Mesenchymal stem cell (in vitro differentiated cells and primary cell): ENCODE measurements around the gene RPS2.

Experiments used
- DNase-seq: peaks from one replicate; pipeline ENCODE4 v3.0.0-alpha.2; 2013
- H2AFZ ChIP-seq: one replicate; pipeline ENCODE4 v1.6.1; 2013; ENCODE audit warnings: low read depth, mild to moderate bottlenecking, control low read depth, inconsistent platforms, low read length, moderate library complexity
- H2AK5ac ChIP-seq: 2 replicates; pipeline ENCODE4 v1.6.1; 2013; ENCODE audit warnings: low read length, moderate library complexity, mild to moderate bottlenecking, inconsistent platforms; ENCODE audit not compliant: severe bottlenecking
- H2BK120ac ChIP-seq: one replicate; pipeline ENCODE4 v1.6.1; 2013; ENCODE audit warnings: low read depth, mild to moderate bottlenecking, inconsistent platforms, low read length, moderate library complexity
- H2BK12ac ChIP-seq, 2 experiments: one replicate each; pipeline ENCODE4 v1.6.1; 2013; ENCODE audit warnings: inconsistent platforms in 2 of 2, low read length in 2 of 2, mild to moderate bottlenecking in 2 of 2, moderate library complexity in 2 of 2, control low read depth in 1 of 2
- H2BK15ac ChIP-seq: one replicate; pipeline ENCODE4 v1.6.1; 2013; ENCODE audit warnings: mild to moderate bottlenecking, low read depth, inconsistent platforms; ENCODE audit not compliant: poor library complexity, severe bottlenecking
- H2BK5ac ChIP-seq: 2 replicates; pipeline ENCODE4 v1.6.1; 2013; ENCODE audit warnings: low read depth, mild to moderate bottlenecking, low read length, control low read depth, inconsistent platforms; ENCODE audit not compliant: poor library complexity, severe bottlenecking
- H3K14ac ChIP-seq, 2 experiments: one replicate each; pipeline ENCODE4 v1.6.1; 2013; ENCODE audit warnings: inconsistent platforms in 2 of 2, low read length in 2 of 2, control low read depth in 1 of 2, mild to moderate bottlenecking in 1 of 2, moderate library complexity in 1 of 2
- H3K18ac ChIP-seq, 2 experiments: one replicate each; pipeline ENCODE4 v1.6.1; 2013; ENCODE audit warnings: inconsistent platforms in 2 of 2, low read length in 2 of 2, control low read depth in 1 of 2, low read depth in 1 of 2, mild to moderate bottlenecking in 1 of 2
- H3K23ac ChIP-seq, 2 experiments: one replicate each; pipeline ENCODE4 v1.6.1; 2013; ENCODE audit warnings: inconsistent platforms in 2 of 2, low read length in 2 of 2, mild to moderate bottlenecking in 2 of 2, moderate library complexity in 2 of 2, control low read depth in 1 of 2
- H3K27ac ChIP-seq: 2 replicates; pipeline ENCODE4 v1.5.1; 2013; ENCODE audit warnings: mild to moderate bottlenecking, moderate library complexity, low read length, control low read depth, inconsistent platforms; ENCODE audit not compliant: poor library complexity, severe bottlenecking
- H3K27me3 ChIP-seq, 2 experiments: 2 replicates each; pipeline versions ENCODE4 v1.6.1 to v1.7.0; 2013; ENCODE audit warnings: low read length in 2 of 2, mild to moderate bottlenecking in 2 of 2, moderate library complexity in 2 of 2, control low read depth in 1 of 2, inconsistent platforms in 1 of 2; ENCODE audit not compliant: control insufficient read depth in 1 of 2, insufficient read depth in 1 of 2
- H3K36me3 ChIP-seq, 2 experiments: 2 replicates each; pipeline versions ENCODE4 v1.6.1 to v1.7.0; 2013; ENCODE audit warnings: low read length in 2 of 2, control low read depth in 1 of 2, inconsistent platforms in 1 of 2, low read depth in 1 of 2, mild to moderate bottlenecking in 1 of 2; ENCODE audit not compliant: insufficient read depth in 2 of 2, control insufficient read depth in 1 of 2
- H3K4ac ChIP-seq, 2 experiments: one replicate each; pipeline ENCODE4 v1.6.1; 2013; ENCODE audit warnings: inconsistent platforms in 2 of 2, low read length in 2 of 2, mild to moderate bottlenecking in 2 of 2, moderate library complexity in 2 of 2, control low read depth in 1 of 2, low read depth in 1 of 2
- H3K4me1 ChIP-seq: 2 replicates; pipeline ENCODE4 v1.6.1; 2013; ENCODE audit warnings: low read depth, low read length, control low read depth; ENCODE audit not compliant: control insufficient read depth, insufficient read depth
- H3K4me2 ChIP-seq: 2 replicates; pipeline ENCODE4 v1.6.1; 2013; ENCODE audit warnings: low read length, mild to moderate bottlenecking, inconsistent platforms; ENCODE audit not compliant: poor library complexity, severe bottlenecking
- H3K4me3 ChIP-seq, 2 experiments: 2 replicates each; pipeline versions ENCODE4 v1.5.1 to v1.7.0; 2013; ENCODE audit warnings: low read length in 2 of 2, mild to moderate bottlenecking in 2 of 2, control low read depth in 1 of 2, low read depth in 1 of 2; ENCODE audit not compliant: insufficient read depth in 1 of 2
- H3K79me1 ChIP-seq: replicated peaks from 2 replicates; pipeline ENCODE4 v1.6.1; 2013; ENCODE audit warnings: mild to moderate bottlenecking, control low read depth, low read length, inconsistent platforms; ENCODE audit not compliant: poor library complexity, severe bottlenecking
- H3K9ac ChIP-seq: 2 replicates; pipeline ENCODE4 v1.7.0; 2013; ENCODE audit warnings: mild to moderate bottlenecking, low read length, moderate library complexity
- H3K9me3 ChIP-seq: 2 replicates; pipeline ENCODE4 v1.7.0; 2013; ENCODE audit warnings: mild to moderate bottlenecking, low read length; ENCODE audit not compliant: control insufficient read depth
- H4K8ac ChIP-seq: one replicate; pipeline ENCODE4 v1.6.1; 2013; ENCODE audit warnings: inconsistent platforms, mild to moderate bottlenecking, low read length, moderate library complexity
- H4K91ac ChIP-seq: one replicate; pipeline ENCODE4 v1.6.1; 2013; ENCODE audit warnings: mild to moderate bottlenecking, low read length, inconsistent platforms
- WGBS: methylation state at CpG from one replicate; pipeline ENCODE4 v1.1.7; 2013; ENCODE audit warnings: mixed read lengths; 5-methylcytosine and 5-hydroxymethylcytosine counted together

RPS2 gene

DNA sequence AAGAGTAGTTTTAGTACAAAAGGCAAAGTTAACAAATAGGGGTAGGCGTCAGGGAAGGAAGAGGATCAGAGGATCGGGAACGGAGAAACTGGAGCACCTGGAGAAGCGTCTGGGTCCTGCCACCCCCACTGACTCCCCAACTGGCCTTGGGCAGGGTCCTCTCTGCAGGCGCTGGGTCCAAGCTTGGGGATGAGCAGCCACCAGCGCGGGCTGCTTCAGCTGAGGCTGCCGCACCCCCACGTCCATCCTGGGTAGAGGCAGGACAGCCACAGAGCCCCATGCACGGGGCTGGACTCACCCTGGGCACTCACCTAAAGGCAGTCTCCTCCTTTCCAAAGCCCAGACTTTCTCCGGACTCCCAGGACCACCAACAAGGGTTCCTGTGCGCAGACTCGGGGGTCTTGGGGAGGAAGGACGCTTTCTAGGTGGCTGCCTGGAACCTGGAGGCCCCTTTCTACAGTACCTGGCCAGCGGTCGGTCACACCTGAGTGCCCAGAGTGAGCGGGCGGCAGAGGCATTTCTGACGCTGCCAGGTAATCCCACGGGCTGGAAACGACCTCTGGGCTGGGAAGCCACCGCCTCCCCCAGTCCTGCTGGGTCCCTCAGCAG, 47.5 kb downstream of the RPS2 start:
- no peak overlapping the region for H3K23ac ChIP-seq
- H4K91ac ChIP-seq, result no peak overlapping the region
- no peak overlapping the region for H2AK5ac ChIP-seq
- no peak overlapping the region for H2BK120ac ChIP-seq
- WGBS, result 8% methylated on average over 22 of the region's 22 CpGs
- no peaks in the 10 kb centered on the region for H3K9me3 ChIP-seq
- H2BK12ac ChIP-seq, result no peak overlapping the region
- H3K36me3 ChIP-seq, result no peaks in the 10 kb centered on the region
- no peak overlapping the region for H3K14ac ChIP-seq
- no peak overlapping the region for H3K4me3 ChIP-seq
- H3K18ac ChIP-seq, result no peak overlapping the region
- H3K79me1 ChIP-seq, result no peaks in the 10 kb centered on the region
- H4K8ac ChIP-seq, result no peak overlapping the region
- H3K4me2 ChIP-seq, result no peak overlapping the region
- no peak overlapping the region for H3K27ac ChIP-seq
- no peak overlapping the region for H2AFZ ChIP-seq
- no peak overlapping the region for H3K4ac ChIP-seq
- DNase-seq, result no peak
- peaks cover 81 to 83% of the 10 kb centered on the region in 2 experiments for H3K27me3 ChIP-seq
- H3K4me1 ChIP-seq, result peaks cover 8% of the 10 kb centered on the region
- H2BK15ac ChIP-seq, result no peak overlapping the region
- H2BK5ac ChIP-seq, result no peak overlapping the region
- H3K9ac ChIP-seq, result no peak overlapping the region

GRCh38 chr16:1916640-1916990, 48.0 kb downstream of the RPS2 start:
- Histone ChIP-seq H3K27me3 (peaks cover 76 to 81% of the 10 kb centered on the region in 2 experiments), H4K91ac (no peak overlapping the region), H3K23ac (no peak overlapping the region), H4K8ac (no peak overlapping the region), H3K4me3 (no peak overlapping the region), H2BK5ac (no peak overlapping the region), H2AK5ac (no peak overlapping the region), H3K36me3 (peaks cover 0 to 3% of the 10 kb centered on the region in 2 experiments), H3K4me2 (no peak overlapping the region), H3K79me1 (no peaks in the 10 kb centered on the region), H2BK120ac (no peak overlapping the region), H2AFZ (no peak overlapping the region), H3K18ac (no peak overlapping the region), H3K9ac (no peak overlapping the region), H3K9me3 (no peaks in the 10 kb centered on the region), H3K27ac (no peak overlapping the region), H2BK15ac (no peak overlapping the region), H3K4ac (no peak overlapping the region), H3K4me1 (peaks cover 10% of the 10 kb centered on the region), H3K14ac (no peak overlapping the region), H2BK12ac (no peak overlapping the region)
- no peak for DNase-seq
- 11% methylated on average over 5 of the region's 5 CpGs for WGBS

- Histone ChIP-seq H4K91ac (no peak overlapping the region), H3K4me1 (peaks cover 14% of the 10 kb centered on the region), H2BK12ac (no peak overlapping the region), H2BK120ac (no peak overlapping the region), H3K4me3 (no peak overlapping the region), H3K4ac (no peak overlapping the region), H3K36me3 (peaks cover 0 to 5% of the 10 kb centered on the region in 2 experiments), H3K14ac (no peak overlapping the region), H3K18ac (no peak overlapping the region), H2AK5ac (no peak overlapping the region), H2BK15ac (no peak overlapping the region), H3K27ac (no peak overlapping the region), H2BK5ac (no peak overlapping the region), H3K9ac (no peak overlapping the region), H3K27me3 (peaks cover 70 to 75% of the 10 kb centered on the region in 2 experiments), H2AFZ (no peak overlapping the region), H4K8ac (no peak overlapping the region), H3K4me2 (no peak overlapping the region), H3K9me3 (no peaks in the 10 kb centered on the region), H3K79me1 (no peaks in the 10 kb centered on the region), H3K23ac (no peak overlapping the region)
- WGBS, result 74% methylated on average over 25 of the region's 25 CpGs
- DNase-seq, result no peak
These were observed 48.6 kb downstream of the RPS2 start for GRCh38 chr16:1915732-1916639.

DNA sequence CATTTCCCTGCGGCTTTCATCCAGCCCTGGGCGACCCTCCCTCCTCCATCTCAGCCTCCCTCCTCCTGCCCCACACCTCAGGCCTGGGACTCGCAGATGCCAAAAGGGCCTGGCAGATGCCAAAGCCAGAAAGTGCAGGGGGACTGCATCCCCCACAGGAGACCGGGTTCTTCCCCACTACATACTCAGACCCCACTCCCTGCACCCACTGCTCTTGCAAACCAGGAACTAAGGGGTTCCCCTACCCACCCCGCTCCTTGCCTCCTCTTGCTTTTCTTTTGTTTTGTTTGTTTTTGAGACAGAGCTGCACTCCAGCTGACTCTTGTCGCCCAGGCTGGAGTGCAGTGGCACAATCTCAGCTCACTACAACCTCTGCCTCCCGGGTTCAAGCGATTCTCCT, 49.6 kb downstream of the RPS2 start:
- no peak overlapping the region for H3K4ac ChIP-seq
- no peak overlapping the region for H2AFZ ChIP-seq
- H3K4me3 ChIP-seq, result no peak overlapping the region
- WGBS, result 58% methylated on average over 6 of the region's 8 CpGs
- no peak overlapping the region for H2BK5ac ChIP-seq
- peaks cover 14% of the 10 kb centered on the region for H3K4me1 ChIP-seq
- H3K36me3 ChIP-seq, result peaks cover 0 to 5% of the 10 kb centered on the region in 2 experiments
- no peak overlapping the region for H2BK15ac ChIP-seq
- no peak overlapping the region for H3K23ac ChIP-seq
- H3K27me3 ChIP-seq, result peaks cover 60 to 68% of the 10 kb centered on the region in 2 experiments
- no peak overlapping the region for H2BK120ac ChIP-seq
- H3K18ac ChIP-seq, result no peak overlapping the region
- H4K91ac ChIP-seq, result no peak overlapping the region
- H3K79me1 ChIP-seq, result no peaks in the 10 kb centered on the region
- no peak overlapping the region for H3K14ac ChIP-seq
- no peak overlapping the region for H2BK12ac ChIP-seq
- H3K9ac ChIP-seq, result no peak overlapping the region
- no peak for DNase-seq
- H3K4me2 ChIP-seq, result no peak overlapping the region
- no peak overlapping the region for H3K27ac ChIP-seq
- H4K8ac ChIP-seq, result no peak overlapping the region
- no peaks in the 10 kb centered on the region for H3K9me3 ChIP-seq
- no peak overlapping the region for H2AK5ac ChIP-seq
